SU-DHL-6 (cell line): ENCODE results near the gene PROCR.
"Not testable (repeated sequence)": the region's sequence is repeated elsewhere in the genome, so short reads cannot be mapped to it uniquely, and the experiment has no call there.

Experiments
- EZH2phosphoT487 ChIP-seq: fragments of 200-600 bp; sonication (generic), shearing (Covaris generic); conservative IDR thresholded peaks from 2 replicates; pipeline ENCODE4 v1.6.1; 2018; ENCODE audit warnings: mild to moderate bottlenecking, antibody characterized with exemption, low read length, moderate library complexity, mixed read lengths
- TF ChIP-seq, protein P1 (sequence below): fragments of 200-600 bp; sonication (generic); IDR thresholded peaks from one replicate; pipeline ENCODE4 v1.5.1; 2017; ENCODE audit warnings: antibody characterized with exemption, mild to moderate bottlenecking, low read length, moderate library complexity; ENCODE audit not compliant: insufficient read depth, poor library complexity, severe bottlenecking

DNA sequence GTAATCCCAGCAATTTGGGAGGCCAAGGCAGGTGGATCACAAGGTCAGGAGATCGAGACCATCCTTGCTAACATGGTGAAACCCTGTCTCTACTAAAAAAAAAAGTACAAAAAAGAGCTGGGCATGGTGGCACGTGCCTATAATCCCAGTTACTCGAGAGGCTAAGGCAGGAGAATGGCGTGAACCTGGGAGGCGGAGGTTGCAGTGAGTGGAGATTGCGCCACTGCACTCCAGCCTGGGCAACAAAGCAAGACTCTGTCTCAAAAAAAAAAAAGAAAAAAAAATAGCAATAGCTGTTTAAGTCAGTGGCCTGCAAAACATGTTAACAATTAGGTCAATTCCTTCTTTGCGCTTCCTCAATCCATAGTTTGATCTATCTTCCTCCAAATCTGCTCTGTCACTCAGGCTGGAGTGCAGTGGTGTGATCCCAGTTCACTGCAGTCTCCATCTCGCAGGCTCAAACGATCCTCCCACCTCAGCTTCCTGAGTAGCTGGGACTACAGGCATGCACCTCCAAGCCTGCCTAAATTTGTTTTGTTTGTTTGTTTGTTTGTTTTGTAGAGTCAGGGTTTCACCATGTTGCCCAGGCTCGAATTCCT is 14.9 kb downstream of the PROCR start:
- TF ChIP-seq, protein P1, sequence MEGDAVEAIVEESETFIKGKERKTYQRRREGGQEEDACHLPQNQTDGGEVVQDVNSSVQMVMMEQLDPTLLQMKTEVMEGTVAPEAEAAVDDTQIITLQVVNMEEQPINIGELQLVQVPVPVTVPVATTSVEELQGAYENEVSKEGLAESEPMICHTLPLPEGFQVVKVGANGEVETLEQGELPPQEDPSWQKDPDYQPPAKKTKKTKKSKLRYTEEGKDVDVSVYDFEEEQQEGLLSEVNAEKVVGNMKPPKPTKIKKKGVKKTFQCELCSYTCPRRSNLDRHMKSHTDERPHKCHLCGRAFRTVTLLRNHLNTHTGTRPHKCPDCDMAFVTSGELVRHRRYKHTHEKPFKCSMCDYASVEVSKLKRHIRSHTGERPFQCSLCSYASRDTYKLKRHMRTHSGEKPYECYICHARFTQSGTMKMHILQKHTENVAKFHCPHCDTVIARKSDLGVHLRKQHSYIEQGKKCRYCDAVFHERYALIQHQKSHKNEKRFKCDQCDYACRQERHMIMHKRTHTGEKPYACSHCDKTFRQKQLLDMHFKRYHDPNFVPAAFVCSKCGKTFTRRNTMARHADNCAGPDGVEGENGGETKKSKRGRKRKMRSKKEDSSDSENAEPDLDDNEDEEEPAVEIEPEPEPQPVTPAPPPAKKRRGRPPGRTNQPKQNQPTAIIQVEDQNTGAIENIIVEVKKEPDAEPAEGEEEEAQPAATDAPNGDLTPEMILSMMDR = not testable (repeated sequence)
- TF ChIP-seq EZH2phosphoT487 = not testable (repeated sequence)
